Measurements from ENCODE around the gene WIPF3.

WIPF3 gene

DNA sequence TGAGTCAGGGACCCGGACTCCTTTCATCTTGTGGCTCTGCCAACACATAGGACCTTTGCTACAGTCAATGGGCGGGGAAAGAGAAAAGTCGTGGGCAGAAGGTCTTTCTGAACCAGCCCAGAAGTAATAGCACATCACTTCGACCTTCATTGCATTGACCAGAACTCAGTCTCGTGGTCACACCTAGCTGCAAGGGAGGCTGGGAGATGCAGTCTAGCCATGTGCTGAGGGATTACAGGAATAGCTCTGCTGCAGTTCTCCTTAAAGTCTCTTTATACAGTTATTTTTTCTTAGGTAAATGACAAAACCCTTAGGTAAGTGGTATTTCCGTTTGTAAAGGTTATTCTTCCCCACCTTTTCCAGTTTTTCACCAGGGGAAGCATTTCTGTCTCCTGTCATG lies 25.4 kb downstream of the WIPF3 start:
- H3K9ac ChIP-seq (ENCODE audit: low read depth, low read length) = no peak overlapping the region
- H3K4me3 ChIP-seq (ENCODE audit: low read depth, low read length) = no peak overlapping the region
- H3K36me3 ChIP-seq (ENCODE audit: control insufficient read depth, insufficient read depth, low read length) = no peaks in the 10 kb centered on the region; the same call in 1 of the 2 replicates
- no peaks in the 10 kb centered on the region for H3K4me1 ChIP-seq (ENCODE audit: control insufficient read depth, insufficient read depth, low read length)
- H3K27me3 ChIP-seq (ENCODE audit: control insufficient read depth, insufficient read depth, low read length) = no peaks in the 10 kb centered on the region
- no peak overlapping the region for H3K27ac ChIP-seq (ENCODE audit: low read depth, low read length)
- H3K9me3 ChIP-seq (ENCODE audit: control insufficient read depth, insufficient read depth, low read length) = no peaks in the 10 kb centered on the region

DNA sequence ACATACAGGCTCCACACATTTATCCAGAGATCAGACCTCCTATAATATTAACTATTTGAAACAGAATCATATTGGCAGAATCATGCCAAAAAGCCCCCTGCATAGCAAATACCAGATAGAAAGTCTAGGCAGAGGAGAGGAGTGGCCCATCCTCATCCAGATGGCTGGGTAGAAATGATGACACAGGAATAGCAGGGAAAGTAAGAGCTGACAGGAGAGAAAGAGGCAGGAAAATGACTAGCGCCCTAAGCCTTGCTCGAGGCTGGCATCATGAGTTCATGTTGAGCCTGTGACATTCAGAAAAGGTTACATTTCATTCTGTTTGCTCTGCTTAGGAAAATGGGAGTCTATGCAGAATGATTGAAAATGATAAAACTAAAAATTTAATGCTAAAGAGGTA lies 27.6 kb downstream of the WIPF3 start:
- H3K27ac ChIP-seq (ENCODE audit: low read depth, low read length) = no peak overlapping the region
- H3K4me1 ChIP-seq (ENCODE audit: control insufficient read depth, insufficient read depth, low read length) = no peaks in the 10 kb centered on the region
- H3K9ac ChIP-seq (ENCODE audit: low read depth, low read length) = no peak overlapping the region
- no peaks in the 10 kb centered on the region for H3K27me3 ChIP-seq (ENCODE audit: control insufficient read depth, insufficient read depth, low read length)
- no peak overlapping the region for H3K4me3 ChIP-seq (ENCODE audit: low read depth, low read length)
- no peaks in the 10 kb centered on the region for H3K9me3 ChIP-seq (ENCODE audit: control insufficient read depth, insufficient read depth, low read length)
- no peaks in the 10 kb centered on the region; the same call in 1 of the 2 replicates for H3K36me3 ChIP-seq (ENCODE audit: control insufficient read depth, insufficient read depth, low read length)

DNA sequence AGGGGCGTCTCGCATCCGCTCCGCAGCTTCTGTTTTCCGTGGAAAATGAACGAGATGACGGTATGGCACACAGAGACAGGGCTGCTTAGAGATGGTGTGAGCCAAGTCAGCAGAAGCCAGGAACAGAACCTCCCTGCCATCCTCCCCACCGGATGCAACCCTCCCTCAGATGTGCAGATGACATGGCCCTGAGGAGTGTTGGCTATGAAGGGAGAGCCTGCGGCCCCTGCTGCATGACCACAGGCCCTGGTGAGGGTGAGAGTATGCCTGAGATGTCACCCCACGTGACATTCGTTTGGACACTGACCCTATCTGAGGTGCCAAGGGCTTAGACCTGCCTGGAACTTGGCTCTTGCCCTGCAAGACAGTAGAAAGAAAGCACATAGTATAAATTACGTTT lies 29.4 kb downstream of the WIPF3 start:
- Histone ChIP-seq H3K27ac (ENCODE audit: low read depth, low read length) (no peak overlapping the region), H3K4me1 (ENCODE audit: control insufficient read depth, insufficient read depth, low read length) (no peaks in the 10 kb centered on the region), H3K9me3 (ENCODE audit: control insufficient read depth, insufficient read depth, low read length) (no peaks in the 10 kb centered on the region), H3K27me3 (ENCODE audit: control insufficient read depth, insufficient read depth, low read length) (no peaks in the 10 kb centered on the region), H3K9ac (ENCODE audit: low read depth, low read length) (no peak overlapping the region), H3K4me3 (ENCODE audit: low read depth, low read length) (no peak overlapping the region), H3K36me3 (ENCODE audit: control insufficient read depth, insufficient read depth, low read length) (no peaks in the 10 kb centered on the region; the same call in 1 of the 2 replicates)

DNA sequence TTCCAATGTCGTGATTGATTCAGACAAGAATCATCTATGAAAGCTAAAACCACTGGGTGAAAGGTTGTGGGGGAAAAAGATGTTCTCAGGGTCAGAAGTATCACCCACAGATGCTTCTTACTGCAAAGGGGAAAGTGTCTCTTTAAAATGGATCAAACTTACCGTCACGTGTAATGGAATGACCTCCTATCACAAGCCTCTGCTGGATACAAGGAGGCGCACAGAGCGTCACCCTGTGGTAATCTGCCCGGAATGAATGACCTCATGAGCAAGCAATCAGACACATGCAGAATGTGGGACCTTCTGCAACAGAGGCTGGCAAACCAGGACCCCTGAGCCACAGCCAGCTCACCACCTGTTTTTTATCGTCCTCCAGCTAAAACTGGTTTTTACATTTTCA lies 33.0 kb downstream of the WIPF3 start:
- Histone ChIP-seq H3K9me3 (ENCODE audit: control insufficient read depth, insufficient read depth, low read length) (no peaks in the 10 kb centered on the region), H3K4me3 (ENCODE audit: low read depth, low read length) (no peak overlapping the region), H3K27me3 (ENCODE audit: control insufficient read depth, insufficient read depth, low read length) (no peaks in the 10 kb centered on the region), H3K36me3 (ENCODE audit: control insufficient read depth, insufficient read depth, low read length) (no peaks in the 10 kb centered on the region; the same call in 1 of the 2 replicates), H3K4me1 (ENCODE audit: control insufficient read depth, insufficient read depth, low read length) (peaks cover 12% of the 10 kb centered on the region; the same call in 1 of the 2 replicates), H3K27ac (ENCODE audit: low read depth, low read length) (no peak overlapping the region), H3K9ac (ENCODE audit: low read depth, low read length) (no peak overlapping the region)

DNA sequence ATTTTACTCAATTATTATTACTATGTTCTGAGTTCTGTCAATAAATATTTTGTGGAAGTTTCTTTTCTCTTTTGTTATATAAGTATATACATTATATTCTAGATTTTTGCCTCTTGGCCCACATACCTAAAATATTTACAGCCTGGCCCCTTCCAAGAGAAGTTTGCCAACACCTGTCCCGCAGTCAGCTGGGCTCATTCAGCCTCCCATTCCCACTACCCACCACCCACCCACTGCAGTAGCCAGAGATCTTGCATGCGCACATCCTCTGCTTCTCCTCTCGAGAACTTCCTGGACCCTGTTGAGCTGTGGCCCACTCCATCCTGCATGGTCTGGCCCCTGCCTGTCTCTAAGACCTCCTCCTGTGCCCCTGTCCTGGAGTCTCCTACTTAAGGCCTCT lies 33.6 kb downstream of the WIPF3 start:
- H3K36me3 ChIP-seq (ENCODE audit: control insufficient read depth, insufficient read depth, low read length) = no peaks in the 10 kb centered on the region; the same call in 1 of the 2 replicates
- no peaks in the 10 kb centered on the region for H3K27me3 ChIP-seq (ENCODE audit: control insufficient read depth, insufficient read depth, low read length)
- no peak overlapping the region for H3K4me3 ChIP-seq (ENCODE audit: low read depth, low read length)
- peaks cover 12% of the 10 kb centered on the region; the same call in 1 of the 2 replicates for H3K4me1 ChIP-seq (ENCODE audit: control insufficient read depth, insufficient read depth, low read length)
- H3K27ac ChIP-seq (ENCODE audit: low read depth, low read length) = no peak overlapping the region
- H3K9me3 ChIP-seq (ENCODE audit: control insufficient read depth, insufficient read depth, low read length) = no peaks in the 10 kb centered on the region
- H3K9ac ChIP-seq (ENCODE audit: low read depth, low read length) = no peak overlapping the region

DNA sequence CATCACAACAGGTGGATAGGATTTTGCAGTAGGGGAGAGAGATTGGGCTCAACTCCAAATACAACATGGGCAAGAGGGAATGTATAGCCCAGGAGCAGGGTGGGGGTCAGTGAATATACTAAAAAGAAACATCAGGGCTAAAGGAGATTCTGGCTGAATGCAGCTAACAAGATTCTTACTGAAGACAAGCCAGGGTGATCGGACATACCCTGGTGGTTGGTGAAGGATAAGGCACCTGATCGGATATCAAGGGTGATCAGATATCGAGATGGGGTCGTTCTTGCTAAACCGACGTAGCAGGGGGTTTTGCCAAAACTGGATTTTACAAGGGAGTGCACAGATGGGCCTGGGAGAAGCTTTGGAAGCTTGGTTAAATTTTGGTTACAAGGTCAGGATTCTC lies 34.4 kb downstream of the WIPF3 start:
- no peak overlapping the region for H3K27ac ChIP-seq (ENCODE audit: low read depth, low read length)
- H3K36me3 ChIP-seq (ENCODE audit: control insufficient read depth, insufficient read depth, low read length) = no peaks in the 10 kb centered on the region; the same call in 1 of the 2 replicates
- no peaks in the 10 kb centered on the region for H3K9me3 ChIP-seq (ENCODE audit: control insufficient read depth, insufficient read depth, low read length)
- peaks cover 12% of the 10 kb centered on the region; the same call in 1 of the 2 replicates for H3K4me1 ChIP-seq (ENCODE audit: control insufficient read depth, insufficient read depth, low read length)
- H3K4me3 ChIP-seq (ENCODE audit: low read depth, low read length) = no peak overlapping the region
- no peaks in the 10 kb centered on the region for H3K27me3 ChIP-seq (ENCODE audit: control insufficient read depth, insufficient read depth, low read length)
- H3K9ac ChIP-seq (ENCODE audit: low read depth, low read length) = no peak overlapping the region

DNA sequence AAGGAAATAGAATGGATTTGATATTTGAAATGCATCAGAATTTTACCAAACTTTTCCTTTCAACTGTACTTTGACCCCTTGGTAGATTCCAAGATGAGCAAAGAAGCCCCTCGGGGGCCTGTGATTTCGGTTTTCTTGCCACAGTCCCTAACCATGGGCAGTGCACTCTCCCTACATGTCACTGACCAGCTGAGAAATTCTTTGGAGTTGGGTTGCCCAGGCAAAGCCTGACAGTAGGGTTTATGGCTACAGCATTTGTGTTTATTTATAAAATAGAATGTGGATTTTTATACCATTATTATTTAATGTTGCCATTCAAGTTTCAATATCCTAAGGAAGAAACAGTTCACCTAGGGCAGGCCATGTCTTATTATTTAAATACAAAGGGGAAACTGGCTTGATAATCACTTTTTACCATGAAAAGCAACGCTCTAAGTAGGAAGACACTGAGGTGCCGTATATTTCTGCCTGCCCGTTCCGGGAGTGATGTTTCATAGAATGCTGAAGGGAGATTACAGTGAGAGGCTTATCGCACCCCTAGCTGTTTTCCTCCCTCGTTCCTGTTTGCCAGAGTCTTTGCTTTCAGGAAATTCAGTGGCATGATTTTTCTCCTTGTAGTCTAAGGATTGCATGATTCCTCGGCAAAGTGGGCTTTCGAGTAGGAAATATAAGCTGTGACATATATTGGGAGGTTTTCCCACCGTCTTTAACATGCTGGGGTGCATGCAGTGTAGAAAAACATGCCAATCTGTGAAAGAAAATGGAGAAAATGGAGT lies 35.8 kb downstream of the WIPF3 start:
- peaks cover 12% of the 10 kb centered on the region; the same call in 1 of the 2 replicates for H3K4me1 ChIP-seq (ENCODE audit: control insufficient read depth, insufficient read depth, low read length)
- H3K4me3 ChIP-seq (ENCODE audit: low read depth, low read length) = no peak overlapping the region

DNA sequence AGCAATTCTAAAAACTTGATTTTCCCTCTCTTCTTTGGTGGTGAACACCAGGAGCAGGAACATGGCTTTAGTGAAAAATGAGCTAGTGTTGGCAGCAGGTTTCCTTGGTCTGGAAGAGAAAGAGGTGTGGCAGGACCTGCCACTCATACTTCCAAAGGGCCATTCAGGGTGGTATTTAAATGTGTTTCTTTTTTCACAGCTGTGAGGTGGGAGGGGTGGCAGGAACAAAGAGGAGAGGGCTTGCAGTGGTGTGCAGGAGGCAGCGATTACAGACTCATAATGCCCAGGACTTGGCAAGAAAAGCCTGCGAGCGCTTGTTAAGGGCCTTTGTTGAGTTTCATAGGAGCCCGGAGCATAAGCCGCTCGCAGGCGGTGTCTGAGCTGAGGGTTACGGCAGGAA lies 36.8 kb downstream of the WIPF3 start:
- H3K9ac ChIP-seq (ENCODE audit: low read depth, low read length) = no peak overlapping the region
- no peaks in the 10 kb centered on the region for H3K36me3 ChIP-seq (ENCODE audit: control insufficient read depth, insufficient read depth, low read length)
- no peak overlapping the region for H3K4me3 ChIP-seq (ENCODE audit: low read depth, low read length)
- H3K9me3 ChIP-seq (ENCODE audit: control insufficient read depth, insufficient read depth, low read length) = no peaks in the 10 kb centered on the region
- no peak overlapping the region for H3K27ac ChIP-seq (ENCODE audit: low read depth, low read length)
- H3K4me1 ChIP-seq (ENCODE audit: control insufficient read depth, insufficient read depth, low read length) = peaks cover 12% of the 10 kb centered on the region; the same call in 1 of the 2 replicates
- H3K27me3 ChIP-seq (ENCODE audit: control insufficient read depth, insufficient read depth, low read length) = no peaks in the 10 kb centered on the region

More for the DNA sequence above, 35.8 kb downstream of the WIPF3 start:
- H3K27me3 ChIP-seq (ENCODE audit: control insufficient read depth, insufficient read depth, low read length) = no peaks in the 10 kb centered on the region
- H3K9me3 ChIP-seq (ENCODE audit: control insufficient read depth, insufficient read depth, low read length) = no peaks in the 10 kb centered on the region
- H3K36me3 ChIP-seq (ENCODE audit: control insufficient read depth, insufficient read depth, low read length) = no peaks in the 10 kb centered on the region
- no peak overlapping the region for H3K27ac ChIP-seq (ENCODE audit: low read depth, low read length)
- H3K9ac ChIP-seq (ENCODE audit: low read depth, low read length) = no peak overlapping the region

DNA sequence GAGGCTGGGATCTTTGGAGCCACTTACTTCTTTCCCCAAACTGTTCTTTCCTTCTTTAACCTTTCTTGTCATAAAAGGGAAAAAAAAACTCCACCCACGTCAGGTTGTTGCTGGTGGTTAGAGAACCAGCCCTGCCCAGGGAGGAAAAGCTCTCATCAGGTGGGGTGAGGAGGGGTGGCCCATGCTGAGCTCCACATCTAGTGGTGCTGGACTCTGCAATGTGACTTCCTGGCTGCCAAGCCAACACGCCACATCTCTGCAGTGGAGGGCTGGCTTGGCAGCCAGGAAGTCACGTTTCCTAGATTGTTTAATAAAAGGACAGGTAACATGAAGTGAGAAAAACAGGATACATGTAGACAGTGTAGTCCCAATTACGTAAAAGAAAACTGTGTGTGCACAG lies 37.4 kb downstream of the WIPF3 start:
- Histone ChIP-seq H3K27me3 (ENCODE audit: control insufficient read depth, insufficient read depth, low read length) (no peaks in the 10 kb centered on the region), H3K9ac (ENCODE audit: low read depth, low read length) (no peak overlapping the region), H3K27ac (ENCODE audit: low read depth, low read length) (no peak overlapping the region), H3K4me1 (ENCODE audit: control insufficient read depth, insufficient read depth, low read length) (peaks cover 12% of the 10 kb centered on the region; the same call in 1 of the 2 replicates), H3K36me3 (ENCODE audit: control insufficient read depth, insufficient read depth, low read length) (no peaks in the 10 kb centered on the region), H3K4me3 (ENCODE audit: low read depth, low read length) (no peak overlapping the region), H3K9me3 (ENCODE audit: control insufficient read depth, insufficient read depth, low read length) (no peaks in the 10 kb centered on the region)

DNA sequence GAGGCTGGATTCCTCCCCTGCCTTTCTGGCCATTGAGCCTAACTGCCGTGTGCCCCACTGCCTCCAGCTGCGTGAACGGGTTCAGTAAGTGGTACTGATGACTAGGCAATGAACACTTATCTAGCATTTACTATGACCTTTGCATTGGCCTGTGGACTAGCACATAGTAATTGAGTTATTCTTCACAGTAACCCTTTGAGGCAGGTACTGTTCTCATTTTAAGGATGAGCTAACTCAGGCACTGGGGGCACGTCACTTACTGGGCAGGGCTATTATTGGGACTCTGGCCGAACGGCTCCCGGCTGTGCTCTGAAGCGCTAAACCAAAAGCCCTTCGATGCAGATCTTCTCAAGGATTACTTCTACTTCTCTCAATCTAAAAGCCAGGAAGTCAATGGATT lies 38.3 kb downstream of the WIPF3 start:
- peaks cover 12% of the 10 kb centered on the region; the same call in 1 of the 2 replicates for H3K4me1 ChIP-seq (ENCODE audit: control insufficient read depth, insufficient read depth, low read length)
- H3K9me3 ChIP-seq (ENCODE audit: control insufficient read depth, insufficient read depth, low read length) = no peaks in the 10 kb centered on the region
- no peak overlapping the region for H3K27ac ChIP-seq (ENCODE audit: low read depth, low read length)
- no peak overlapping the region for H3K4me3 ChIP-seq (ENCODE audit: low read depth, low read length)
- no peak overlapping the region for H3K9ac ChIP-seq (ENCODE audit: low read depth, low read length)
- no peaks in the 10 kb centered on the region for H3K36me3 ChIP-seq (ENCODE audit: control insufficient read depth, insufficient read depth, low read length)
- H3K27me3 ChIP-seq (ENCODE audit: control insufficient read depth, insufficient read depth, low read length) = no peaks in the 10 kb centered on the region

DNA sequence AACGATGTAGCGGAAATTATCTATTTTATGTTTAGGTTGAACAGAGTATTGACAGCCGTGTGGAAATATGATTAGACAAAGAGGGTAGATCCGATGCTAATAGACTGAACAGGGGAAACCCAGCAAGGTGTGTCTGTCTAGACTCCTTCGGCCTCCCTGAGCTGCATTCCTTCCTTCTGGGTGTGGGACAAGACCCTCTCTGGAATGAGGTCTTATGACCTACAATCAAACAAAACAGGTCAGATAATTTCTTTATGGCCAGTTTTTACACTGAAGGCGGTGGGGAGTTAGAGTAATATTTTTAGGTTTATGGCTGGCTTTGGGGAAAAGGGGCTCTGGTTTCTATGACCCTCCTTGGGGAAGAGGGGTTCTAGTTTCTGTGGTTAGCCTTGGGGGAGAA lies 41.2 kb downstream of the WIPF3 start:
- Histone ChIP-seq H3K9me3 (ENCODE audit: control insufficient read depth, insufficient read depth, low read length) (no peaks in the 10 kb centered on the region), H3K27ac (ENCODE audit: low read depth, low read length) (no peak overlapping the region), H3K9ac (ENCODE audit: low read depth, low read length) (no peak overlapping the region), H3K27me3 (ENCODE audit: control insufficient read depth, insufficient read depth, low read length) (no peaks in the 10 kb centered on the region), H3K4me1 (ENCODE audit: control insufficient read depth, insufficient read depth, low read length) (peaks cover 12% of the 10 kb centered on the region; the same call in 1 of the 2 replicates), H3K36me3 (ENCODE audit: control insufficient read depth, insufficient read depth, low read length) (no peaks in the 10 kb centered on the region), H3K4me3 (ENCODE audit: low read depth, low read length) (no peak overlapping the region)

Data from HUES48 (cell line).